ENCODE measurements around the gene PPP2R3C.
"Not testable (repeated sequence)": the region's sequence is repeated elsewhere in the genome, so short reads cannot be mapped to it uniquely, and the experiment has no call there.

PPP2R3C gene

GRCh38 chr14:35121887-35122695 is at the start of gene PPP2R3C, which contains the start of gene PRORP:
Gene PPP2R3C, minus strand, starts transcription at chr14:35121990. Its CDS starts 31 bp downstream, at chr14:35121959.
Gene PRORP, plus strand, starts transcription at chr14:35122552. Its CDS starts 694 bp downstream, at chr14:35123246.
- DNase-seq = peak; percentile 96

GRCh38 chr14:35167496-35167895 is 45.7 kb upstream of the PPP2R3C start:
- DNase-seq = no peak

- DNase-seq = no peak
Measured at GRCh38 chr14:35164849-35165248, 43.1 kb upstream of the PPP2R3C start.

GRCh38 chr14:35163384-35163783 is 41.6 kb upstream of the PPP2R3C start:
- no peak for DNase-seq

DNA sequence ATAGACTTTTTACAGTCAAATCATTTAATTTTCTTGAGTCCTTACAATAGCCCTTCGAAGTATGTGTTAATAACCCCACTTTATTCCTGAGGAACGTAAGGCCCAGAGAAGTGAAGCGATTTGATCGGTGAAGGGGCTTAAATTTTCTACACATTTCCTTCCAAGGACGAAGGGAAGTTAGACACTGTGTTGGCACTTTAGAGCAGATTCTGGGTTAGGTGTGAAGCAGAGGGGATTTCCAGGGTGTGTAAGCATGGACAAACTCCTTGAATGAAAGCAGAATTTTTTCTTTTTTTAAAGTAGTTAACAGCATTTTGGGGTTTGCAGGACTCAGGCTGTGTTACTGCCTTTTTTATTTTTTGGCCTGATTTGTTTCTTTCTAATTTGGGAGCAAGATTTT is 39.4 kb upstream of the PPP2R3C start:
- peak; percentile 71 for DNase-seq

- peak; percentile 57 for DNase-seq
Measured at GRCh38 chr14:35159742-35160409, 38.1 kb upstream of the PPP2R3C start.

DNA sequence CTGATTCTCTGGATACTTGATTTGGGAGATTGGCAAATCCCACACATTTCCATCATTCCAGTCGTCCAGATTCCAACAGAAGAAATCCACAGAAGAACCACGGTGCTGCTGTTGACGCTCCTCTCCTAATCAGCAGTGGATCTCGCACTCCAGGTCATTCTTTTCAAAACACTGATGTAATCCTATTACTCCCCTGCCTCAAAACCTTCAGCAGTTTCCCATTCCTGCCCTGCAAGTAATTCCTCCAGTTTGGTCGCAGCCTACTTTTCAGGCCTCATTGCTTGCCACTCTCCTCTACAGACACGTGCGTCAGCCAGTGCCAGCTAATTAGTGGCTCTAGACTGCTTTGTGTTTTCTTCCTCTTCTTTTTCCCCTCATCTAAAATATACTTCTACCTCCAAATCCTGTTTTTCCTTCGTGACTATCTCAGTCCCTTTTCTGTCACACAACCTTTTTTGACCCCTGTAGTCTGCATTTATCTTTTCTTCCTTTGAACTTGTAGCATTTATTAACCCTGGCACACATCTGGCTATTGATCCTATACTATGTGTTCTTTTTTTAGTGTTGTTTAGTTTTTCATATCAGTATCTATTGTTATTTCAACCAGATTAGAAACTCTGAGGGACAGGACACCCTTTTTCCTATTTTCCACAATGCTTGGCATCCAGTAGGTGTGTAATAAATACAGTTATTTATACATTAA is 37.3 kb upstream of the PPP2R3C start:
- DNase-seq = no peak

DNA sequence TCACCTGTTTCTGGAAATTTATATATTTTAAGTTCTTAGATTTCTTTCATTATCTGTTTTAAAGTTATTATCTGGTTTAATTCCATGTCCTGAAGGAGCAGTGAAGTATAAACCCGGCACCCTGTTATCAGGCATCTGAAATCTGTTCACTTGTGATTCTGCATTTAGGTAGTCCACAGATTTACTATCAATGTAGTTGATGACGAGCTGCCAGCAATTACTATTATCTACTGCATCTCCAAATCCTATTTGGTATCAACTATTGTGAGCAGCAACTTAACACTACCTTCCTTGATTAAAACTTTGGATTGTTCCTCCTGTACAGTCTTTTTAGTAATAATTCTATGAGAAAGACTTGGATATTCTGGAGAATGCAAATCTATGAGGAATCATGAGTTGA is 36.7 kb upstream of the PPP2R3C start:
- no peak for DNase-seq

GRCh38 chr14:35155962-35156361 is 34.2 kb upstream of the PPP2R3C start:
- DNase-seq = peak; percentile 45

DNA sequence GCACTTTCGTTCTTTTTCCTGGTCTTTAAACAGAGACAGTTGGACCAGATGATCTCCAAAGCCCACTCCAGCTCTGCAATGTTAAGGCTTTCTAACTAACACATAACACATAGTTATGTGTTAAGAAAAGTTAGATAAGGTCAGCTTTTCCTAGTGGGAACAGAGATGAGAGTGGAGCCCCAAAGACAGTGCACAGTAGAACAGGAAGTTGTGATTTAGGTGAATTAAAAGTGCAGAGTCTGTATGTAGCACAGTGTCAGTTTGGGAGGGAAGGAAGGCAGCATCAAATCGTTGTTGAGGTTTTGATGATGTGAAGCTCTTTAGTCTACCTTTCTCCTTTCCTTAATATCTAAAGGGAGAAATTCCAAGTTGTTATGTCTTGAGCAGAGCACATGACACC is 32.2 kb upstream of the PPP2R3C start:
- DNase-seq = no peak

DNA sequence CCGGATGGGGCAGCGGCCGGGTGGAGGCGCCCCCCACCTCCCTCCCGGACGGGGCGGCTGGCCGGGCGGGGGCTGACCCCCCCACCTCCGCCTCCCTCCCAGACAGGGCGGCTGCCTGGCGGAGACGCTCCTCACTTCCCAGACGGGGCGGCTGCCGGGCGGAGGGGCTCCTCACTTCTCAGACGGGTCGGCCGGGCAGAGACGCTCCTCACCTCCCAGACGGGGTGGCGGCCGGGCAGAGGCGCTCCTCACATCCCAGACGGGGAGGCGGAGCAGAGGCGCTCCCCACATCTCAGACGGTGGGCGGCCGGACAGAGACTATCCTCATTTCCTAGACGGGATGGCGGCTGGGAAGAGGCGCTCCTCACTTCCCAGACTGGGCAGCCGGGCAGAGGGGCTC is 30.7 kb upstream of the PPP2R3C start:
- not testable (repeated sequence) for DNase-seq

DNA sequence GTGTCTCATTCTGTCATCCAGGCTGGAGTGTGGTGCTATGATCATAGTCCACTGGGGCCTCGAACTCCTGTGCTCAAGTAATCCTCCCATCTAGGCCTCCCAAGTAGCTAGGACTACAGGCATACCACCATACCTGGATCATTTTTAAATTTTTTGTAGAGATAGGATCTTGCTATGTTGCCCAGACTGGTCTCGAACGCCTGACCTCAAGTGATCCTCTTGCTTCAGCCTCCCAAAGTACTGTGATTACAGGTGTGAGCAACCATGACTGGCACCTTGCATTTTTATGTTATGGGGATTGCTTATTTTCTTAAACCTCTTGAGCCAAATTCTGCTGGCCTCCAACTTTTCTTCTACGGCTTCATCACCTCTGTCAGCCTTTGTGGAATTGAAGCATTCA is 27.4 kb upstream of the PPP2R3C start:
- DNase-seq = no peak

GRCh38 chr14:35147711-35148110 is 25.9 kb upstream of the PPP2R3C start:
- no peak for DNase-seq

- DNase-seq = no peak
Measured at GRCh38 chr14:35147186-35147585, 25.4 kb upstream of the PPP2R3C start.

DNA sequence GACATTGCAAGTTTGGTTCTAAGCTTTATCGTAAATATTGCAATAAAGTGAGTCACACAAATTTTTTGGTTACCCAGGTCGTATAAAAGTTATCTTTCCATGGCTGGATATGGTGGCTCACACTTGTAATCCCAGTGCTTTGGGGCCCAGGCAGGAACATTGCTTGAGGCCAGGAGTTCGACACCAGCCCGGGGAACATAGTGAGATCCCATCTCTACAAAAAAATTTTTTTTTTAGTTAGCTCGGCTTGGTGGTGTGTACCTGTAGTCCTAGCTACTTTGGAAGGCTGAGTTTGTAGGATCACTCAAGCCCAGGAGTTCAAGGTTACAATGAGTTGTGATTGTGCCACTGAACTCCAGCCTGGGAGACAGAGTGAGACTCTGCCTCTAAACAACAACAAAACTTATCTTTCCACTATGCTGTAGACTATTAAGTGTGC is 24.9 kb upstream of the PPP2R3C start:
- DNase-seq = no peak

DNA sequence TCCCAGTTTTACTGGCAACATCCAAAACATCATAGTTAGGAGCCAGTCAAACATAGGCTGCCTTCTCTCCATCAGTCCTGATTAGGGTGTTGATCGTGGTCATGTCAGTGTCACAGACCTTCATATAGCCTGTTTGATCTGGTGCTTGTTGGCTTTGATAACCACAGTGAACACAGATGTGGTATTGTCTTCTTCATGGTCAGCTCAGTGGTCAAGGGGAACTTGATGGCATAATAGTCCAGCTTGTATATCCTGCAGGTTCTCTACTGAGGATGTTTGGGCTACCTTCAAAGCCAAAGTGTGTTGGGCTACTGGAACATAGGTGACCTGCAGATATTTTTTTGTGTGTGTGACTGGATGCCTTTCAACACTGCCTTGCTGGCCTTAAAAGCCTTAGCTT is 22.2 kb upstream of the PPP2R3C start:
- no peak for DNase-seq

DNA sequence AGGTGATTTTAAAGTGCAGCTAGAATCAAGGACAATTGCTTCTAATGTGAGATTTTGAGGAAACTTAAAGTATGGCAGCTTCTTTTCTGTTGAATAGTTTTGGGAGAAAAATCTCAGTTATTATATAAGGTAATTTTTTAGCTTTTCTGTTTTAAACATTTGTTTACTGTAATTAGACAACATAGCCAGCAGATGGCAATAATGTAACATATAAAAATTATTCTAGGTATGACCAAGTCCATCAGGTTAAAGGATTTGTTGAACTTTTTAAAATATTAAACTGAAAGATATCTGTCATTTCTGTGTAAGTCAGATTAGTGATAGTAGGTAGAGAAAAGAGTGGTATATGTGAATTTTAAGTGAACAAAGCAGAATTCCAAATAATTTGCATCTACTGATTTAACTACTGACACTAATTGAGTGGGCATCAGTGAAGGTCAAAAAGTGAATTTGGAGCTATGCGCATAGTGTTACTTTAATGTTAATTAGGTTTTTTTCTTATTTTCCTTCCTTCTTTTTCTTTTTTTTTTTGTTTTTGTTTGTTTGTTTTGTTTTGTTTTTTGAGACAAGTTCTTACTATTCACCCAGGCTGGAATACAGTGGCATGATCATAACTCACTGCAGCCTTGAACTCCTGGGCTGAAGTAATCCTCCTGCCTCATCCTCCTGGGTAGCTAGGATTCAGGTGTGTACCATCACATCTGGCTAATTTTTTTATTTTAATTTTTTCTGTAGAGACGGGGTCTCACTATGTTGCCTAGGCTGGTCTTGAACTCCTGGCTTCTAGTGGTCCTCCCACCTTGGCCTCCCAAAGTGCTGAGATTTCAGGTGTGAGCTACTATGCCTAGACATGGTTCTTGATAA is 19.2 kb upstream of the PPP2R3C start:
- peak; percentile 37 for DNase-seq

- no peak for DNase-seq
Measured at GRCh38 chr14:35138585-35138984, 16.8 kb upstream of the PPP2R3C start.

DNA sequence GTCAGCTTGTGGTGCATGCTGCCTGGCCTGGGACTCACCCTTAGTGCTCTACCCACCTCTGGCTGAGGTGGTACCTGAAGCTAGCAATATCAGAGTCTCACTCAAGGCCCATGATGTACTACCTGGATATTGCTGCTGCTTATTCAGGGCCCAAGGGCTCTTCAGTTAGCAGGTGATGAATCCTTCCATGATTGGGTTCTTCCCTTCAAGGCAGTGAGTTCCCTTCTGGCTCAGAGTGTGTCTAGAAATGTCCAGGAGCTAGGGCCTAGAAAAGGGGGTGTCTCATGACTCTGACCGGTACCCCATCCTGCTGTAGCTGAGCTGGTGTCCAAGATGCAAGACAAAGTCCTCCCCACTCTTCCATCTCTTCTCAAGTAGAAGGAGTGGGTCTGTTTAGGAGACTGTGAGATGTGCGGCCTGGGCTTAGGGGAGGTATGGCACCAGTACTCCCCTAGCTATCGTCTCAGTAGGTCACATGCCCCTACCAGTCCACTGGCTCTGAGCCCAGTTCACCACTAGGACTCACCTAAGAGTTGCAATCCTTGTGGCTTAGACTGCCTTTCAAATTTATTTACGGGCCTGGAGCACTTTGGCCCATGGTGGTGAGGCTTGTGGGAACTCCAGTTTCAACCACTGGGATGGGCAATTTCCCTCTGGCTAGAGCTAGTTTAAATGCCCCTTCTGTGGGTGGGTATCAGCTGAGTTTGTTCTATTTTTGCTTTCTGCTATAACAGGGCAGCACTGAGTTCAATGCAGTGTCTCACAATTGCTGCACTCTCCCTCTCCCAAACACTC is 12.7 kb upstream of the PPP2R3C start:
- DNase-seq = no peak

DNA sequence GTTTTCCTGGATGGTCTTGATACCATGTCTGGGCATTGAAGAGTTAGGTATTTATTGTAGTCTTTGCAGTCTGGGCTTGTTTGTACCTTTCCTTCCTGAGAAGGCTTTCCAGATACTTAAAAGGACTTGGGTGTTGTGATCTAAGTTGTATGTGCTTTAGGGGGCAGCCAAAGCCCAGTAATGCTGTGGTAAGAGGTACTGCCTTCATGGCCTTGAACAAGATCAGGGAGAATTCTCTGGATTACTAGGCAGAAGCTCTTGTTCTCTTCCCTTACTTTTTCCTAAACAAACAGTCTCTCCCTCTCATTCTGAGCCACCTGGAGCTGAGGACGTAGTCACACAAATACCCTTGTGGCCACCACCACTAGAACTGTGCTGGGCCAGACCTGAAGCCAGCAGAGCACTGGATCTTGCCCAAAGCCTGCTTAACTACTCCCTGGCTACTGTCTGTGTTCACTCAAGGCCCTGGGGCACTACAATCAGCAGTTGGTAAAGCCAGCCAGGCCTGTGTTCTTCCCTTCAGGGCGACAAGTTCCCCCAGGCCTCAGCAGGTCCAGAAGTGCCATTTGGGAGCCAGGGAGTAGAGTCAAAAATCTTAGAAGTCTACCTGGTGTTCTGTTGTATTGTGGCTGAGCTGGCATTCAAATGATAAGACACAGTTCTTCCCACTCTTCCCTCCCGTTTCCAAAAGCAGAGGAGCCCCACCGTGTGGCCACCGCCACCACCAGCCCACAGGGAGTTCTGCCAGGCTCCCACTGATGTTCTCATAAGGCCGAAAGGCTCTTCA is 11.9 kb upstream of the PPP2R3C start:
- no peak for DNase-seq

GRCh38 chr14:35124127-35124526 is 2.3 kb upstream of the PPP2R3C start:
- no peak for DNase-seq
